NCI-H510A treated with DMSO at 0.1 percent for 48 hours (cell line): Measurements from ENCODE around the gene SAP25.
"Not testable (repeated sequence)": the region's sequence is repeated elsewhere in the genome, so short reads cannot be mapped to it uniquely, and the experiment has no call there.

Experiments used
- DNase-seq: peaks from one replicate; lab custom pipeline; 2025; lab: John Stamatoyannopoulos, UW

SAP25 gene

GRCh38 chr7:100575746-100576383 is 2.2 kb upstream of the SAP25 start:
- no peak for DNase-seq

DNA sequence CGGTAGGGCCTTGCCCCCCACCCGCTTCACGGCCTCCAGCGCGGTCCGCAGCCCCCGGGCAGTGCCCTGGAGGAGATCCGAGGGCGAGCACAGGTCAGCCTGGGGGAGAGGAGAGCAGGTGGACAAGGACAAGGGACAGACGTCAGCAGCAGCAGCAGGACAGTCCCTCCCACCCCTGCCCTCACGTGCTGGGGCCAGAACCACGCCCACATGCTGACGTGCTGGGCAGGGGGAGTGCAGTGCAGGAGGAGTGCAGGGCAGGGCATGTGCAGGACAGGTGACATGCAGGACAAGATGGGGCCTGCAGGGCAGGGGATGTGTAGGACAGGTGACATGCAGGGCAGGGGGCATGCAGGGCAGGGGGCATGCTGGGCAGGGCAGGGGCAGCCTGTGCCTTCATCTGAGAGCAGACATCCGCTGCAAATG is 1.5 kb upstream of the SAP25 start:
- no peak for DNase-seq

DNA sequence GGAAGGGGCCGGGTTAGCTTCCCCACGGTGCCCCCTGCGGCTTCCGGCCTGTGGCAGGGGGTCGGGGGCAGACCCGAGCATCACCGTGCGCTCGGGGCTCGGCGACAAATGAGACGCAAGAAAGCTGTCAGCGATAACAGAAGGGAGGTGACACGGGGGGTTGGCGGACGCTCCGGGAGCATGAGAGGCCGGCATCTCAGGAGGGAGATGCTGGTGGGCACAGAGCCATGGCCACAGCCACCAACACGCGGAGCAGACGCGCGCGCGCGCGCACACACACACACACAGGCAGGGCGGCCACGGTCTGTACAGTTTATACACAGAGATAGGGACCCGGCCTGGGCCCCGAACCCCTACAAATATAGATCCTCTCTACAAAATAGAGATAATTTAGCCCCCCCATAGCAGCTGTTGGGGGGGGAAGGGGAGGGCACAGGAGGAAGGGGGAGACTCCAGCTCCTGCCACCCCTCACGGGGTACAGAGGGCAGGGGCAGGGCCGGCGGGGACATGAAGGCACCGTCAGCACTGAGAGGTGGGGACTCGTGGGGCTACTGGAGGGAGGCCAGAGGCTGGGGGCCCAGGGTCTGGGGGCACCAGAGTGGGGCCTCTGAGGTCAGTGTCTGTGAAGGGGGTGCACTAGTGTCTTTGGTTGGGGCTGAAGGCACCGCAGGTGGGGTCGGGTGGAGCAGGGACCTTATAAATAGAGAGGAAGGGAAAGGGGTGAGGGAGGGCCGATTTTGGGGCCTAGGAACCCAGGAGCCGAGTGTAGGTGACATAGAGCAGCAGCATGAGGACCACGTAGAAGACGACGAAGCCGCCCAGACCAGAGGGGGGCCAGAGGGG is 884 bp upstream of the SAP25 start:
- DNase-seq = no peak

- no peak for DNase-seq
Measured at GRCh38 chr7:100572949-100573675, 588 bp downstream of the SAP25 start.

DNA sequence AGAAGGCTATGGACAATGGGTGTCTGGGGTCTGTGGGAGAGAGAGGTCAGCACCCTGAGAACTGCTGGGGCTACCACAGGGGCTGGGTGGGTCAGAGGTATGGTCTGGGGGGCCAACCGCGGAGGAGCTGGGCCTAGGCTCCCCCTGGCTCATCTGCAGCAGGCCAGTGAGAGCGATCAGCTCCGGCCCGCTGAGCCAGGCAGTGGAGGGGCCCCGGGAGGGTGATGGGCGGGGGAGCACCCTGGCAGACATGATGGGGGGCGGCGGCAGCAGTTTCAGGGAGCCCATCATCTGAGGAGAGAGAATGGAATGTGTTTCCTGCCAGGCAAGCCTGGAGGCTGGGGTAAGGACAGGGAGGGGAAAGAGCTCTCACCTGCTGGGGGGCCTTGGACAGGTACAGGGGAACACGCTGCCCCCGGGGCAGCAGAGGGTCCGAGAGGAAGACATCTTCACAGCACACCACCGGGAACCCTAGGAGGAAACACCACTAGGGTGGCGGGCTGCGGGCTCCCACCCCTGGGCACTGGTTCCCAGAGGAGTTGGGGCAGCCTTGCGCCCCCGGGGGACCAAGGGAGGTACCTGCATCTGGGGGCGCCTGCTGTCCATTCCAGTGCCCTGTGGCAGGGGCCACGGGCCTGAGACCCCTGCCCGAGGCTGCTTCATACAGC is 1.3 kb downstream of the SAP25 start:
- no peak for DNase-seq

GRCh38 chr7:100571829-100572116 is 1.9 kb downstream of the SAP25 start:
- no peak for DNase-seq

GRCh38 chr7:100570954-100571828 is 2.5 kb downstream of the SAP25 start:
- DNase-seq = no peak

- no peak for DNase-seq
Measured at GRCh38 chr7:100568896-100569844, 4.5 kb downstream of the SAP25 start.

GRCh38 chr7:100568176-100568895 is 5.4 kb downstream of the SAP25 start:
- DNase-seq = no peak

GRCh38 chr7:100567751-100568175 is 5.9 kb downstream of the SAP25 start:
- DNase-seq = no peak

DNA sequence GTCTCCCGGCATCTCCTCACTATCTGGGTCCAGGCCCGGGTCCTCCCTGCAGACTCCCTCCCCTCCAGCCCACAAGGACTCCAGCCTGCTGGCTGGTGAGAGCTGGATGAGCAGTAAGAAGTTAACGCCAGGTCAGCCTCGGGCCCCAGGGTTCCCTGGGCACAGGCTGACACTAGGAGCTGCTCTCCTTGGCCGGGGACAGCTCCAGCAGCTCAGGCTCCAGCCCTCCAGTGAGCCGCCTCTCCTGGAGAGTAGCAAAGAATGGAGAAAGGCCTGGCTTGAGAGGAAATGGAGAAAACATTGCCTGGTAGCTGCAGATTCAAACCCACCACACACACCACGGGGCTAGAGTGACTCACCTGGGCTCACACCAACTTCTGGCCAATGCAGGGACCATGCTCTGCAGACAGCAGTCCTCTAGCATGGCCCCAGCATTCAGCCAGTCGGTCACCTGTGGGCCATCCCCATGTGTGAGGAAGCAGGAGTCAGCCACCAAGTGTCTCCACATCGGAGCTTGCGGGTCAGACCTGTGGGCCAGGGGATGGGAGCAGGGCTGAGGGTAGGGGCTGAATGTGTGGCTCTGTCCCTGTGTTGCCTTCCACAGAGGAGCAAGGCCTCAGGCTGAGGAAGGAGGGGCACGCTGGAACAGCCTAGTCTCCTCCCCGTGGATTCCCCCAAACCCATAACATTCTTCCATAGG is 6.5 kb downstream of the SAP25 start:
- no peak for DNase-seq

GRCh38 chr7:100566018-100566531 is 7.6 kb downstream of the SAP25 start:
- no peak for DNase-seq

GRCh38 chr7:100565133-100565571 is 8.5 kb downstream of the SAP25 start:
- no peak for DNase-seq

DNA sequence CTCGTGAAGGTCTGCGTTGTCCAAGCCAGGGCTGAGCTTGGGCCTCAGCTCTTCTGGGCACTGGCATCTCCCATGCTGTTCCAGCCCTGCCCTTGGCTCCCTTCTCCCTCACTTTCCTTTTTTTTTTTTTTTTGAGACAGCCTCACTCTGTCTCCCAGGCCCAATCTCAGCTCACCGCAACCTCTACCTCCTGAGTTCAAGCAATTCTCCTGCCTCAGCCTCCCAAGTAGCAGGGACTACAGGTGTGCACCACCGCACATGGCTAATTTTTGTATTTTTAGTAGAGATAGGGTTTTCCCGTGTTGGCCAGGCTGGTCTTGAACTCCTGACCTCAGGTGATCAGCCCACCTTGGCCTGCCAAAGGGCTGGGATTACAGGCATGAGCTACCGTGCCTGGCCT is 9.3 kb downstream of the SAP25 start:
- DNase-seq = not testable (repeated sequence)

GRCh38 chr7:100563809-100564400 is 9.8 kb downstream of the SAP25 start:
- DNase-seq = no peak

- DNase-seq = no peak
Measured at GRCh38 chr7:100563100-100563564, 10.6 kb downstream of the SAP25 start.

GRCh38 chr7:100562195-100563099 is 11.3 kb downstream of the SAP25 start:
- no peak for DNase-seq
